ENCODE results near the gene BPI. TPM values are rescaled to one million over a fixed set of nuclear protein-coding genes. Genes with fewer than 3 reads are reported as not detected.

BPI gene
- total RNA-seq, 4 donors from 2014 or later = not detected

- no peaks in the 10 kb centered on the region for H3K4me1 ChIP-seq
- in situ Hi-C loops (cut with MboI; ENCODE audit: low pct_ligation_motif_present in 1 of 4, low pct_unique_long_range_greater_than_20kb in 1 of 4, low sequenced_read_pairs in 3 of 4) (no loop called here), intact Hi-C loops (cut with DNase I; ENCODE audit: low total_unique reads) (no loop called here)
- no peak overlapping the region for H3K27ac ChIP-seq
- H3K36me3 ChIP-seq = no peaks in the 10 kb centered on the region
- no peak for TF ChIP-seq CTCF (IDR thresholded peaks at IDR 0.05)
- TF ChIP-seq EP300 (IDR thresholded peaks at IDR 0.05; ENCODE audit: low read depth) = no peak
- no peak for TF ChIP-seq POLR2A (IDR thresholded peaks at IDR 0.05)
- TF ChIP-seq POLR2AphosphoS5 (IDR thresholded peaks at IDR 0.05) = no peak
- H3K27me3 ChIP-seq = peaks cover 9% of the 10 kb centered on the region
- H3K4me3 ChIP-seq = no peak overlapping the region
- H3K9me3 ChIP-seq = no peaks in the 10 kb centered on the region
- WGBS, 2 donors (ENCODE audit: low coverage in 1 of 2) = 57 to 58% methylated on average over 1 to 3 of the region's 3 CpGs
- DNase-seq = no peak
Observed at GRCh38 chr20:38317422-38317821, 13.5 kb downstream of the BPI start.

GRCh38 chr20:38320221-38320620 is 16.3 kb downstream of the BPI start:
- H3K36me3 ChIP-seq = no peaks in the 10 kb centered on the region
- TF ChIP-seq POLR2A (IDR thresholded peaks at IDR 0.05) (no peak), EP300 (IDR thresholded peaks at IDR 0.05; ENCODE audit: low read depth) (no peak), CTCF (IDR thresholded peaks at IDR 0.05) (no peak), POLR2AphosphoS5 (IDR thresholded peaks at IDR 0.05) (no peak)
- no peaks in the 10 kb centered on the region for H3K9me3 ChIP-seq
- H3K4me3 ChIP-seq = no peak overlapping the region
- intact Hi-C loops (cut with DNase I; ENCODE audit: low total_unique reads) (no loop called here), in situ Hi-C loops (cut with MboI; ENCODE audit: low pct_ligation_motif_present in 1 of 4, low pct_unique_long_range_greater_than_20kb in 1 of 4, low sequenced_read_pairs in 3 of 4) (loop anchor here in 1 of 4 donors (10.0 kb wide), 1 partner anchor 95 kb away; no protein-coding TSS in a partner anchor)
- no peak for DNase-seq
- H3K27ac ChIP-seq = no peak overlapping the region
- H3K27me3 ChIP-seq = peaks cover 9% of the 10 kb centered on the region
- no peaks in the 10 kb centered on the region for H3K4me1 ChIP-seq
- 25 to 40% methylated on average over 1 to 6 of the region's 6 CpGs for WGBS, 2 donors (ENCODE audit: low coverage in 1 of 2)

- in situ Hi-C loops (cut with MboI; ENCODE audit: low pct_ligation_motif_present in 1 of 4, low pct_unique_long_range_greater_than_20kb in 1 of 4, low sequenced_read_pairs in 3 of 4) = loop anchor here in 1 of 4 donors (10.0 kb wide), 1 partner anchor 97 kb away; no protein-coding TSS in a partner anchor
Observed at GRCh38 chr20:38321959-38322598, 18.1 kb downstream of the BPI start.

GRCh38 chr20:38324159-38324558 is 20.2 kb downstream of the BPI start:
- Histone ChIP-seq H3K36me3 (no peaks in the 10 kb centered on the region), H3K27me3 (peaks cover 7% of the 10 kb centered on the region), H3K4me3 (no peak overlapping the region), H3K27ac (no peak overlapping the region), H3K9me3 (no peaks in the 10 kb centered on the region), H3K4me1 (no peaks in the 10 kb centered on the region)
- 83 to 84% methylated on average over 2 to 3 of the region's 3 CpGs for WGBS, 2 donors (ENCODE audit: low coverage in 1 of 2)
- intact Hi-C loops (cut with DNase I; ENCODE audit: low total_unique reads) = no loop called here
- in situ Hi-C loops (cut with MboI; ENCODE audit: low pct_ligation_motif_present in 1 of 4, low pct_unique_long_range_greater_than_20kb in 1 of 4, low sequenced_read_pairs in 3 of 4) = loop anchor here in 1 of 4 donors (10.0 kb wide), 1 partner anchor 99 kb away; no protein-coding TSS in a partner anchor
- DNase-seq = no peak
- no peak for TF ChIP-seq POLR2AphosphoS5 (IDR thresholded peaks at IDR 0.05)
- TF ChIP-seq EP300 (IDR thresholded peaks at IDR 0.05; ENCODE audit: low read depth) = no peak
- TF ChIP-seq POLR2A (IDR thresholded peaks at IDR 0.05) = no peak
- TF ChIP-seq CTCF (IDR thresholded peaks at IDR 0.05) = no peak

More at GRCh38 chr20:38321959-38322598, 18.1 kb downstream of the BPI start:
- 1 to 5% methylated on average over 5 of the region's 5 CpGs for WGBS, 2 donors (ENCODE audit: low coverage in 1 of 2)
- no peak for DNase-seq
- Histone ChIP-seq H3K4me1 (no peaks in the 10 kb centered on the region), H3K27ac (no peak overlapping the region), H3K9me3 (no peaks in the 10 kb centered on the region), H3K36me3 (no peaks in the 10 kb centered on the region), H3K27me3 (peaks cover 9% of the 10 kb centered on the region), H3K4me3 (no peak overlapping the region)
- no peak for TF ChIP-seq POLR2A (IDR thresholded peaks at IDR 0.05)
- TF ChIP-seq CTCF (IDR thresholded peaks at IDR 0.05) = peak; percentile 40 to 49 (median 42)
- intact Hi-C loops (cut with DNase I; ENCODE audit: low total_unique reads) = no loop called here
